ENCODE results near the gene DCP1B. TPM values are rescaled to one million over a fixed set of nuclear protein-coding genes. Genes with fewer than 3 reads are reported as not detected.

Gene DCP1B
- polyA plus RNA-seq, 2 of the 4 experiments (the other 2 are of a cell fraction): 7.7 to 19.2 TPM

DNA sequence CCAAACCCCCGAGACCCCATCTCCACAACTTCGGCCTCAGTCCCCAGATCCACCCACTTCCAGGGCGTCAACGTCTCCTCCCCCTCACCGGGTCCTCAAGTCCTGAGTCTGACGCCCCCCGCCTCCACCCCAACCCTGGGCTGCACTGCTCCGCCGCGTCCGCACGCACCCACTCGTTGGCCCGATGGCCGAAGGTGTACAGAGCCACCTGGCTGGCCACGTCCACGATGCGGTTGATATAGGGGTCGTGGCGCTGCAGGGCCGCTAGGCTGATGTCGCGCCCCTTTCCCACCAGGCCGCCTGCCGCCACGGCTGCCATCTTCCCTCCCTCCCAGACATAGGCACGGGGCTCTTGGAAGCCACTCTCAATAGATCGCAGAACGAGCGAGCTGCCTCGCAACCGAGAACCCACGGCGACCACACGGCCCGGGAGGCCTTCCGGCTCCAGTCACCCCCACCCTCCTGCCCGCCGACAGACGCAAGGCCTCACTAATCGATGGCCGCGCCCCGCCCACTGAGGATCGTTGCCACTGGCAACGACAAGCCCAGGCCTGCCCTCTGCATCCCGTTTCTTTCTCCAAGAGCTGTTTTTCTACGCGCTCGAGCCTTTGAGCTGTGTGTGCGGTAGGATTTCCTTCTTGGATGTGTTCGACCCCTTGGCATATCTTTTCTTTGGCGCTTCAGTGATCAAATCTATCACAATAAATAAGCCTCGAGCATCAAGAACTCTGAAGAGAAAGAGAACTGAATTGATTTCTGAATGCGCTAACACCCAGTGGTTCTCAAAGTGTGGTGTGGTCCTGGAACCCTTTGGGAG lies at the start of gene DCP1B (continued):
- TF ChIP-seq FOSB (CRISPR knock-in tag; IDR thresholded peaks at IDR 0.05) (no peak), MAZ (IDR thresholded peaks at IDR 0.05; ENCODE audit: borderline replicate concordance, low read depth, low read length) (peak; percentile 89), MAFK (IDR thresholded peaks at IDR 0.05; ENCODE audit: partially characterized antibody) (no peak), POLR2A (IDR thresholded peaks at IDR 0.05; ENCODE audit: low read length) (peak; percentile 88)
- TF ChIP-seq, protein P1, sequence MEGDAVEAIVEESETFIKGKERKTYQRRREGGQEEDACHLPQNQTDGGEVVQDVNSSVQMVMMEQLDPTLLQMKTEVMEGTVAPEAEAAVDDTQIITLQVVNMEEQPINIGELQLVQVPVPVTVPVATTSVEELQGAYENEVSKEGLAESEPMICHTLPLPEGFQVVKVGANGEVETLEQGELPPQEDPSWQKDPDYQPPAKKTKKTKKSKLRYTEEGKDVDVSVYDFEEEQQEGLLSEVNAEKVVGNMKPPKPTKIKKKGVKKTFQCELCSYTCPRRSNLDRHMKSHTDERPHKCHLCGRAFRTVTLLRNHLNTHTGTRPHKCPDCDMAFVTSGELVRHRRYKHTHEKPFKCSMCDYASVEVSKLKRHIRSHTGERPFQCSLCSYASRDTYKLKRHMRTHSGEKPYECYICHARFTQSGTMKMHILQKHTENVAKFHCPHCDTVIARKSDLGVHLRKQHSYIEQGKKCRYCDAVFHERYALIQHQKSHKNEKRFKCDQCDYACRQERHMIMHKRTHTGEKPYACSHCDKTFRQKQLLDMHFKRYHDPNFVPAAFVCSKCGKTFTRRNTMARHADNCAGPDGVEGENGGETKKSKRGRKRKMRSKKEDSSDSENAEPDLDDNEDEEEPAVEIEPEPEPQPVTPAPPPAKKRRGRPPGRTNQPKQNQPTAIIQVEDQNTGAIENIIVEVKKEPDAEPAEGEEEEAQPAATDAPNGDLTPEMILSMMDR (IDR thresholded peaks at IDR 0.05): no peak

DNA sequence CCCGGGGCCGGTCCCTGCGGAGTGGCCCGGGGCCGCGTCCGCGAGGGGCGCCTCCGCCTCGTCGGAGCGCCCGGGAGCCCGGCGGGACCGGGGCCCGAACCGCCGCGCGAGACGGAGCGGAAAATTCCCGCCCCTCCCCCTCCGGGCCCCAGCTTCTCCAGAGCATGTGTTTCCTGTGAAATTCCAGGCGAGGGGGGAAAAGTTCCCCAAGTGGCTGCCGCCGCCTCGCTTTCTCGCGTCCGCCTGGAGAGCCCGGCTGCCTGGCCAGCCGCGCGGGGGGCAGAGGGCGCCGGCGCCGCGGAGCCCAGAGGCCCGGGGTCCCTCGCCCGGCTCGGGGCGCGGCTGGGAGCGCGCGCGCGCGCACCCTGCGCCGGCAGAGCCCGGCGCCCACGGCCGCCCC lies 49.4 kb upstream of the DCP1B start:
- POLR2A ChIA-PET: no interaction called here
- CTCF ChIA-PET: no interaction called here
- no peaks in the 10 kb centered on the region; the same call in 2 of the 3 replicates for H3K4me1 ChIP-seq
- no peak for FAIRE-seq
- ATAC-seq: no peak
- H3K27ac ChIP-seq: no peak overlapping the region
- TF ChIP-seq JUNB (IDR thresholded peaks at IDR 0.05) (no peak), HOXB13 (CRISPR knock-in tag; IDR thresholded peaks at IDR 0.05; ENCODE audit: low read depth) (no peak)
- TF ChIP-seq, protein P2, sequence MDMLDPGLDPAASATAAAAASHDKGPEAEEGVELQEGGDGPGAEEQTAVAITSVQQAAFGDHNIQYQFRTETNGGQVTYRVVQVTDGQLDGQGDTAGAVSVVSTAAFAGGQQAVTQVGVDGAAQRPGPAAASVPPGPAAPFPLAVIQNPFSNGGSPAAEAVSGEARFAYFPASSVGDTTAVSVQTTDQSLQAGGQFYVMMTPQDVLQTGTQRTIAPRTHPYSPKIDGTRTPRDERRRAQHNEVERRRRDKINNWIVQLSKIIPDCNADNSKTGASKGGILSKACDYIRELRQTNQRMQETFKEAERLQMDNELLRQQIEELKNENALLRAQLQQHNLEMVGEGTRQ (IDR thresholded peaks at IDR 0.05): no peak
- TF ChIP-seq, protein P3, sequence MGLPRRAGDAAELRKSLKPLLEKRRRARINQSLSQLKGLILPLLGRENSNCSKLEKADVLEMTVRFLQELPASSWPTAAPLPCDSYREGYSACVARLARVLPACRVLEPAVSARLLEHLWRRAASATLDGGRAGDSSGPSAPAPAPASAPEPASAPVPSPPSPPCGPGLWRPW (IDR thresholded peaks at IDR 0.05): no peak
- no peak overlapping the region for H3K4me3 ChIP-seq
- DNase-seq (ENCODE audit: low read depth in 1 of 2, low spot score in 1 of 2): no peak
- WGBS (ENCODE audit: missing lambda C conversion rate): 74% methylated on average over 27 of the region's 60 CpGs
- no peaks in the 10 kb centered on the region for H3K9me3 ChIP-seq
- H3K4me2 ChIP-seq: no peak overlapping the region

DNA sequence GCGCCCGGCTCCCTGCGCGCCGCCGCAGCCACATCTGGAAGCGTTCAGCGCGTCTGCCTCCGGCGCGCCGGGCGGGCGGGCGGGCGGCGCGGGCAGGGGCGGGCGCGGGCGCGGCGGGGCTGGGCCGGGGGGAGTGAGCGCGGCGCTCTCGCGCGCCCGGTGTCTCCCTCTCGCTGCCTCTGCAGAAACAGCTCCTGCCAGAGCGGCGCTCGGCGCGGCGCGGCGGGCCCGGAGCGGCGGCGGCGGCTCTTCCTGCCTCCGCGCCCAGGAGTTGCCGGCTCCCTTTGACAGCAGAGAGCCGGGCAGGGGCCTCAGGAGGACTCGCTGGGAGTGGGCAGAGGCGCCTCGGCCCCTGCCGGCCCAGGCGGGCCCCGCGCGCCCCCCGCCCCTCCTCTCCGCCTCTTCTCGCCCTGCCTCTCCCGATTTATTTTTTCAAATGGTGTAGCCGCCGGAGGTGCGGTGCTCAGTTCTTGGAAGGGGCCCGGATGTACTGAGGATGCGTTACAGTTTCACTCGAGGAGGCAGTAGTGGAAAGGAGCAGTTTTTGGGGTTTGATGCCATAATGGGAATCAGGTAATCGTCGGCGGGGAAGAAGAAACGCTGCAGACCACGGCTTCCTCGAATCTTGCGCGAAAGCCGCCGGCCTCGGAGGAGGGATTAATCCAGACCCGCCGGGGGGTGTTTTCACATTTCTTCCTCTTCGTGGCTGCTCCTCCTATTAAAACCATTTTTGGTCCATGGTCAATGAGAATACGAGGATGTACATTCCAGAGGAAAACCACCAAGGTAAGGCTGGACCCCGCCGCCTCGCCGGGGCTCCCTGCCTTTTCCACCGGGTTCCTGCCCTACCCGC lies 48.8 kb upstream of the DCP1B start, which contains the start of gene CACNA1C:
Gene CACNA1C, plus strand, starts transcription at position 162 of the 853 bp plus-strand sequence. Its CDS starts 576 bp downstream, at position 738.
- Histone ChIP-seq H3K4me1 (no peaks in the 10 kb centered on the region; the same call in 2 of the 3 replicates), H3K4me3 (peak within 1 kb of the TSS; percentile 39), H3K9me3 (no peaks in the 10 kb centered on the region), H3K4me2 (peak within 1 kb of the TSS; percentile 91), H3K27ac (no peak within 1 kb of the TSS)
- POLR2A ChIA-PET: no interaction called here
- DNase-seq (ENCODE audit: low read depth in 1 of 2, low spot score in 1 of 2) (peak in 1 of 2 experiments; percentile 30), FAIRE-seq (no peak), ATAC-seq (peak; percentile 55 to 73; a peak in 4 of 6 replicates)
- TF ChIP-seq POLR2A (IDR thresholded peaks at IDR 0.05; ENCODE audit: low read length) (no peak), MYC (IDR thresholded peaks at IDR 0.05; ENCODE audit: borderline replicate concordance, low read length) (no peak), HDAC2 (IDR thresholded peaks at IDR 0.05) (0 out of 2 replicates have a peak, but pooled peaks have one; percentile 31)
- TF ChIP-seq, protein P2 (IDR thresholded peaks at IDR 0.05): no peak
- TF ChIP-seq, protein P4, sequence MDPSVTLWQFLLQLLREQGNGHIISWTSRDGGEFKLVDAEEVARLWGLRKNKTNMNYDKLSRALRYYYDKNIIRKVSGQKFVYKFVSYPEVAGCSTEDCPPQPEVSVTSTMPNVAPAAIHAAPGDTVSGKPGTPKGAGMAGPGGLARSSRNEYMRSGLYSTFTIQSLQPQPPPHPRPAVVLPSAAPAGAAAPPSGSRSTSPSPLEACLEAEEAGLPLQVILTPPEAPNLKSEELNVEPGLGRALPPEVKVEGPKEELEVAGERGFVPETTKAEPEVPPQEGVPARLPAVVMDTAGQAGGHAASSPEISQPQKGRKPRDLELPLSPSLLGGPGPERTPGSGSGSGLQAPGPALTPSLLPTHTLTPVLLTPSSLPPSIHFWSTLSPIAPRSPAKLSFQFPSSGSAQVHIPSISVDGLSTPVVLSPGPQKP (IDR thresholded peaks at IDR 0.05; ENCODE audit: low read depth, low read length): no peak
- CTCF ChIA-PET: no interaction called here
- 33% methylated on average over 38 of the region's 90 CpGs for WGBS (ENCODE audit: missing lambda C conversion rate)
